Measurements from ENCODE around the gene CLN5. TPM values are rescaled to one million over a fixed set of nuclear protein-coding genes. Genes with fewer than 3 reads are reported as not detected.

Gene CLN5
- total RNA-seq, result 22.7 to 37.4 TPM (median 27.2 TPM) in 3 replicates
- long read RNA-seq, full-length matches to known transcripts, result 46 of 46 reads
- long read RNA-seq, partial matches to known transcripts, result 0 of 46 reads
- long read RNA-seq, other reads (novel, unspliced or antisense), result 0 of 46 reads

GRCh38 chr13:76991796-76992547 lies at the start of gene CLN5:
Gene CLN5, plus strand, starts transcription at chr13:76992081. Its CDS starts 18 bp downstream, at chr13:76992099.
- Mint-ChIP-seq H3K36me3 (ENCODE audit: low read depth) (peaks cover 7% of the 10 kb centered on the region), H3K27ac (ENCODE audit: unreplicated experiment) (peak within 1 kb of the TSS; percentile 98), H3K4me1 (ENCODE audit: low read depth) (peaks cover 27% of the 10 kb centered on the region), H3K9me3 (ENCODE audit: low read depth) (no peaks in the 10 kb centered on the region), H3K27me3 (ENCODE audit: low read depth) (no peaks in the 10 kb centered on the region), H3K4me3 (ENCODE audit: unreplicated experiment) (peak within 1 kb of the TSS; percentile 96)
- TF ChIP-seq CTCF (IDR thresholded peaks at IDR 0.05), result no peak
- peak; percentile 97 for DNase-seq (ENCODE audit: low spot score)

- DNase-seq (ENCODE audit: low spot score), result no peak
- H3K9me3 Mint-ChIP-seq (ENCODE audit: low read depth), result peaks cover 3% of the 10 kb centered on the region
- no peak overlapping the region for H3K4me3 Mint-ChIP-seq (ENCODE audit: unreplicated experiment)
- H3K27ac Mint-ChIP-seq (ENCODE audit: unreplicated experiment), result no peak overlapping the region
- peaks cover 30% of the 10 kb centered on the region for H3K4me1 Mint-ChIP-seq (ENCODE audit: low read depth)
- no peaks in the 10 kb centered on the region for H3K36me3 Mint-ChIP-seq (ENCODE audit: low read depth)
- TF ChIP-seq CTCF (IDR thresholded peaks at IDR 0.05), result no peak
- no peaks in the 10 kb centered on the region for H3K27me3 Mint-ChIP-seq (ENCODE audit: low read depth)
These were observed 49.5 kb upstream of the CLN5 start for GRCh38 chr13:76942363-76942762.

- DNase-seq (ENCODE audit: low spot score), result no peak
- Mint-ChIP-seq H3K9me3 (ENCODE audit: low read depth) (peaks cover 3% of the 10 kb centered on the region), H3K27ac (ENCODE audit: unreplicated experiment) (no peak overlapping the region), H3K4me1 (ENCODE audit: low read depth) (peaks cover 22% of the 10 kb centered on the region), H3K36me3 (ENCODE audit: low read depth) (no peaks in the 10 kb centered on the region), H3K27me3 (ENCODE audit: low read depth) (no peaks in the 10 kb centered on the region), H3K4me3 (ENCODE audit: unreplicated experiment) (no peak overlapping the region)
- no peak for TF ChIP-seq CTCF (IDR thresholded peaks at IDR 0.05)
These were observed 48.2 kb upstream of the CLN5 start for GRCh38 chr13:76943646-76944045.

GRCh38 chr13:76944456-76944855 lies 47.4 kb upstream of the CLN5 start:
- H3K36me3 Mint-ChIP-seq (ENCODE audit: low read depth), result no peaks in the 10 kb centered on the region
- no peak overlapping the region for H3K4me3 Mint-ChIP-seq (ENCODE audit: unreplicated experiment)
- H3K27me3 Mint-ChIP-seq (ENCODE audit: low read depth), result no peaks in the 10 kb centered on the region
- TF ChIP-seq CTCF (IDR thresholded peaks at IDR 0.05), result no peak
- no peak for DNase-seq (ENCODE audit: low spot score)
- no peak overlapping the region for H3K27ac Mint-ChIP-seq (ENCODE audit: unreplicated experiment)
- peaks cover 14% of the 10 kb centered on the region for H3K4me1 Mint-ChIP-seq (ENCODE audit: low read depth)
- H3K9me3 Mint-ChIP-seq (ENCODE audit: low read depth), result peaks cover 3% of the 10 kb centered on the region

GRCh38 chr13:76948149-76948548 lies 43.7 kb upstream of the CLN5 start, which contains the start of gene ACOD1:
Gene ACOD1, plus strand, starts transcription at chr13:76948511. Its CDS starts 48 bp downstream, at chr13:76948559.
- H3K36me3 Mint-ChIP-seq (ENCODE audit: low read depth), result no peaks in the 10 kb centered on the region
- H3K4me3 Mint-ChIP-seq (ENCODE audit: unreplicated experiment), result no peak within 1 kb of the TSS
- peaks cover 17% of the 10 kb centered on the region for H3K27me3 Mint-ChIP-seq (ENCODE audit: low read depth)
- H3K4me1 Mint-ChIP-seq (ENCODE audit: low read depth), result peaks cover 5% of the 10 kb centered on the region
- peaks cover 3% of the 10 kb centered on the region for H3K9me3 Mint-ChIP-seq (ENCODE audit: low read depth)
- H3K27ac Mint-ChIP-seq (ENCODE audit: unreplicated experiment), result no peak within 1 kb of the TSS
- no peak for DNase-seq (ENCODE audit: low spot score)
- TF ChIP-seq CTCF (IDR thresholded peaks at IDR 0.05), result no peak
